Activated T-helper 17 cell treated with anti-CD3 and anti-CD28 coated beads, Interleukin-2, amount 50 U/mL, for 72 hours (primary cell): ENCODE measurements around the gene SLC9A7. TPM values are rescaled to one million over a fixed set of nuclear protein-coding genes. Genes with fewer than 3 reads are reported as not detected.
"Not testable (repeated sequence)": the region's sequence is repeated elsewhere in the genome, so short reads cannot be mapped to it uniquely, and the experiment has no call there.

ENCODE experiments used
- ATAC-seq: fragments of 150-1000 bp; cut with Tn5 transposase; replicated peaks from 2 replicates; pipeline ENCODE4 v1.10.0; 2021; ENCODE audit warnings: mild to moderate bottlenecking, moderate library complexity
- H3K27ac Mint-ChIP-seq: one replicate; pipeline ENCODE4 v1.8.0; 2022; ENCODE audit warnings: mixed read lengths
- H3K27me3 Mint-ChIP-seq: one replicate; pipeline ENCODE4 v1.8.0; 2022; ENCODE audit warnings: mixed read lengths
- H3K36me3 Mint-ChIP-seq: one replicate; pipeline ENCODE4 v1.8.0; 2022; ENCODE audit warnings: low read depth, mild to moderate bottlenecking, mixed read lengths
- H3K4me1 Mint-ChIP-seq: one replicate; pipeline ENCODE4 v1.8.0; 2022; ENCODE audit warnings: mixed read lengths
- H3K4me3 Mint-ChIP-seq: one replicate; pipeline ENCODE4 v1.8.0; 2022; ENCODE audit warnings: mild to moderate bottlenecking, mixed read lengths
- H3K9me3 Mint-ChIP-seq: one replicate; pipeline ENCODE4 v1.8.0; 2022; ENCODE audit warnings: mixed read lengths
- total RNA-seq, 2 donors: library from RNA; stranded (reverse); gene quantifications; one replicate each; pipeline ENCODE4 v1.2.3, GENCODE V29; 2022

SLC9A7 gene
- total RNA-seq, result 10 to 100 TPM; 10.0 to 13.3 TPM

DNA sequence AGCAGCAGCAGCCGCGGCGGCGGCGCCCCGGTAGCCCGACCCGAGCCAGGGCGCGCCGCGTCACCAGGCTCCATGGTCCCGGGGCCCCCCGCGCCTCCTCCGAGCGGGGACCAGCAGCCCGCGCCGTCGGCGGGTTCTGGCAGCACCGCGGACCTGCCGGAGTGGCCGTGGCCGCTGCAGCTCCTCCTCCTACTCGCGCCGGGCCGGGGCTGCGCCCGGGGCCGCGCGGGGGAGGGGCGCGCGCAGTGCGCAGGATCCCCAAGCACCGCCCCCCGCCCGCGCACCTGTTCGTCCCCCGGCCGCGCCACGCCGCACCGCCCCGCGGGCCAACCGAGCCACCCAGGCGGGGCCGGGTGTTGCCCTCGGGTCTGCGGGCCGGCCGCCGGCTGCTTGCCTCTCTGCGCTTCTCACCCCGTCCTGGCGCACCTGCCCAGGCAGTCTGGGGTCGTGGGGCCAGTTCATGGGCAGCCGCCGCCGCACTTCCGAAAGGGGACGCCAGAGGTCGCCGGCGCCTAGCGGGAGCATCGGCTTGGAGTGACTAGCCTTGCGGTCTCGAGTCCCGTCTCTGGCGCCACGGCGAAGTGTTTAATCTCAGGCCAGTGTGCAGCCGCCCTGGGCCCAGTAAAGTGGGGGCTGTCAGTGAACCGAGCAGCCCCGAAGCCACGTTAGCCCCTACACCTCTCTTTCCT lies at the start of gene SLC9A7:
SLC9A7 (minus strand) TSS at position 163 of the 689 bp plus-strand sequence; CDS start at position 74, 89 bp downstream.
- ATAC-seq, result peak; percentile 87
- Mint-ChIP-seq H3K27ac (peak within 1 kb of the TSS; percentile 87), H3K9me3 (no peaks in the 10 kb centered on the region), H3K4me1 (no peaks in the 10 kb centered on the region), H3K27me3 (no peaks in the 10 kb centered on the region), H3K36me3 (no peaks in the 10 kb centered on the region), H3K4me3 (peak within 1 kb of the TSS; percentile 96)

GRCh38 chrX:46805270-46805669 lies 46.4 kb upstream of the SLC9A7 start:
- peaks cover under 1% of the 10 kb centered on the region for H3K27me3 Mint-ChIP-seq
- no peak for ATAC-seq
- H3K27ac Mint-ChIP-seq, result no peak overlapping the region
- no peaks in the 10 kb centered on the region for H3K9me3 Mint-ChIP-seq
- no peak overlapping the region for H3K4me3 Mint-ChIP-seq
- H3K4me1 Mint-ChIP-seq, result no peaks in the 10 kb centered on the region
- no peaks in the 10 kb centered on the region for H3K36me3 Mint-ChIP-seq

DNA sequence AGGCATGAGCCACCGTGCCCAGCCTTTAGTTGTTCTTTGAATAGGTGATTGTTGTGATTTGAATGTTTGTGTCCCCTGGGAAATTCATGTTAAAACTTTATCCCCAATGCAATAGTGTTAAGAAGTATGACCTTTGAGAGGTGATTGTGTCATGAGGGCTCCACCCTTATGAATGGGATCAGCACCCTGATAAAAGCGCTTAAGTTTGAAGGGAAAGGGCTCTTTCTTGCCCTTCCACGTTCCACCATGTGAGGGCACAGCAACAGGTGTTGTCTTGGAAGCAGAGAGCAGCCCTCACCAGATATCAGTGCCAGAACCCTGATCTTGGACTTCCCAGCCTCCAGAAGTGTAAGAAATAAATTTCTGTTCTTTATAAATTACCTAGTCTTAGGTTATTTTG lies 44.2 kb upstream of the SLC9A7 start:
- no peak for ATAC-seq
- H3K36me3 Mint-ChIP-seq, result no peaks in the 10 kb centered on the region
- no peaks in the 10 kb centered on the region for H3K4me1 Mint-ChIP-seq
- no peaks in the 10 kb centered on the region for H3K27me3 Mint-ChIP-seq
- H3K9me3 Mint-ChIP-seq, result no peaks in the 10 kb centered on the region
- H3K27ac Mint-ChIP-seq, result no peak overlapping the region
- no peak overlapping the region for H3K4me3 Mint-ChIP-seq

- Mint-ChIP-seq H3K4me3 (no peak overlapping the region), H3K27ac (no peak overlapping the region), H3K36me3 (no peaks in the 10 kb centered on the region), H3K4me1 (no peaks in the 10 kb centered on the region), H3K27me3 (no peaks in the 10 kb centered on the region), H3K9me3 (no peaks in the 10 kb centered on the region)
- peak; percentile 58 for ATAC-seq
Observed at GRCh38 chrX:46796574-46797191, 37.8 kb upstream of the SLC9A7 start.

- Mint-ChIP-seq H3K36me3 (no peaks in the 10 kb centered on the region), H3K27ac (no peak overlapping the region), H3K4me3 (peak overlapping the region; percentile 31), H3K27me3 (no peaks in the 10 kb centered on the region), H3K9me3 (no peaks in the 10 kb centered on the region), H3K4me1 (no peaks in the 10 kb centered on the region)
- ATAC-seq, result no peak
Observed at GRCh38 chrX:46793386-46794143, 34.6 kb upstream of the SLC9A7 start.

- ATAC-seq, result no peak
- no peaks in the 10 kb centered on the region for H3K36me3 Mint-ChIP-seq
- no peaks in the 10 kb centered on the region for H3K27me3 Mint-ChIP-seq
- no peaks in the 10 kb centered on the region for H3K9me3 Mint-ChIP-seq
- H3K27ac Mint-ChIP-seq, result no peak overlapping the region
- H3K4me3 Mint-ChIP-seq, result peak overlapping the region; percentile 31
- no peaks in the 10 kb centered on the region for H3K4me1 Mint-ChIP-seq
Observed at GRCh38 chrX:46792810-46793188, 33.9 kb upstream of the SLC9A7 start.

DNA sequence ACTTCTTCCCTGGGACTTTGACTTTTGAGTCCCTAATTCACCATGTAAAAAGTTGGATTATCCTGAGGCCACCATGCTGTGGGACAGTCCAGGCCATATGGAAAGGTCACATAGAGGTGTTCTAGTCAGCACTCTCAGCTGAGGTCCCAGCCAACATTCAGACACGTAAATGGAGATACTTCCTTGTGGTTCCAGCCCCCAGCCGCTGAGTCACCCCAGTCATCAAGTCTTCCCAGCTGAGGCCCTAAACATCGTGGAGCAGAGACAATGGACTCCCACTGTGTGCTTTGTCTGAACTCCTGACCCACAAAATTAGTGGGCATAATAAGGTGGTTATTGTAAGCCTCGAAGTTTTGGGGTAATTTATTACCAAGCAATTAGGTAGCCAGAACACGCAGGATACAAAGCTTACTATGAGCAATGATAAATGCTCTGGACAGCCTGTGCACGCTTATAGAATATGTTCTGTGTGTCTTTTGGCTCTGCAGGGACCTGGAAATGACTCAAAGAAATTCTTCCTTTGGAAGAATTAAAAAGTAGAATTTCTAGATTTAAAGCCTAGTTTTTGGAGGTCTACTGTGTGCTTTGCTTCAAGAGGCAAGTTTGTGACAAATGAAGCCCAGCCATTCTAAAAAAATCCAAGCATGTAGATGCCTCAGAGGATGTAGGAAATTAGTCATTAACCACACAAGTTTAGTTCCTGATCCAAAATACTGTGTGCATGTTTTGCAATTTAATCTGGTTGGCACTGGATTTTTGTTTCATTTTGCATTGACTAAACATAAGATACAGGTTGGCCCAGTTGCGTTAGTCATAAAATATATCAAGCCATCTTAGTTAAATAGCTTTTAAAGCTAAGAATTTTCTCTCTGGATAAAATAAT lies 33.2 kb upstream of the SLC9A7 start:
- Mint-ChIP-seq H3K4me3 (peak overlapping the region; percentile 31), H3K9me3 (no peaks in the 10 kb centered on the region), H3K27ac (no peak overlapping the region), H3K27me3 (no peaks in the 10 kb centered on the region), H3K36me3 (no peaks in the 10 kb centered on the region), H3K4me1 (no peaks in the 10 kb centered on the region)
- peak; percentile 83 for ATAC-seq

- Mint-ChIP-seq H3K4me1 (no peaks in the 10 kb centered on the region), H3K27me3 (no peaks in the 10 kb centered on the region), H3K36me3 (no peaks in the 10 kb centered on the region), H3K9me3 (no peaks in the 10 kb centered on the region), H3K27ac (no peak overlapping the region), H3K4me3 (no peak overlapping the region)
- ATAC-seq, result no peak
Observed at GRCh38 chrX:46788902-46789301, 30.0 kb upstream of the SLC9A7 start.

- ATAC-seq, H3K27me3 Mint-ChIP-seq, H3K4me3 Mint-ChIP-seq, H3K9me3 Mint-ChIP-seq, H3K27ac Mint-ChIP-seq, H3K4me1 Mint-ChIP-seq, H3K36me3 Mint-ChIP-seq: not testable (repeated sequence)
Observed at GRCh38 chrX:46784437-46784836, 25.5 kb upstream of the SLC9A7 start.

DNA sequence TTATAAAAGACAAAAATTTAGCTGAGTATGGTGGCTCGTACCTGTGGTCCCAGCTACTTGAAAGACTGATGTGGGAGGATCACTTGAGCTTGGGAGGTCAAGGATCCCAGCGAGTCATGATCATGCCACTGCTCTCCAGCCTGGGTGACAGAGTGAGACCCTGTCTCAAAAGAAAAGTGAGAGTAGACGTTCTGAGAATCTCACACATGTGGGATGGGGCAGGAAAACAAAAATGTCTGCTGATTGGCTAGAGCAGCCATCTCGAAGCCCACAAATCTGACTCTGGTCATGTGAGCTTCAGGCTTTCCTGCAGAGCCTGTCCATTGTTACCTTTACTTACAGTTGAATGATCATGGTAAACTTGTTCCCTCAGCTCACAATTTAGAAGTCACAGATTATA lies 23.1 kb upstream of the SLC9A7 start:
- Mint-ChIP-seq H3K9me3 (no peaks in the 10 kb centered on the region), H3K4me3 (no peak overlapping the region), H3K27me3 (peaks cover 5% of the 10 kb centered on the region), H3K27ac (no peak overlapping the region), H3K4me1 (no peaks in the 10 kb centered on the region), H3K36me3 (no peaks in the 10 kb centered on the region)
- ATAC-seq, result no peak

GRCh38 chrX:46777971-46778810 lies 19.3 kb upstream of the SLC9A7 start:
- H3K36me3 Mint-ChIP-seq, result no peaks in the 10 kb centered on the region
- no peak overlapping the region for H3K27ac Mint-ChIP-seq
- no peak overlapping the region for H3K4me3 Mint-ChIP-seq
- ATAC-seq, result no peak
- peaks cover 5% of the 10 kb centered on the region for H3K27me3 Mint-ChIP-seq
- H3K4me1 Mint-ChIP-seq, result no peaks in the 10 kb centered on the region
- no peaks in the 10 kb centered on the region for H3K9me3 Mint-ChIP-seq

- Mint-ChIP-seq H3K36me3 (no peaks in the 10 kb centered on the region), H3K4me3 (no peak overlapping the region)
- ATAC-seq, result no peak
Observed at GRCh38 chrX:46770817-46771163, 11.9 kb upstream of the SLC9A7 start.

DNA sequence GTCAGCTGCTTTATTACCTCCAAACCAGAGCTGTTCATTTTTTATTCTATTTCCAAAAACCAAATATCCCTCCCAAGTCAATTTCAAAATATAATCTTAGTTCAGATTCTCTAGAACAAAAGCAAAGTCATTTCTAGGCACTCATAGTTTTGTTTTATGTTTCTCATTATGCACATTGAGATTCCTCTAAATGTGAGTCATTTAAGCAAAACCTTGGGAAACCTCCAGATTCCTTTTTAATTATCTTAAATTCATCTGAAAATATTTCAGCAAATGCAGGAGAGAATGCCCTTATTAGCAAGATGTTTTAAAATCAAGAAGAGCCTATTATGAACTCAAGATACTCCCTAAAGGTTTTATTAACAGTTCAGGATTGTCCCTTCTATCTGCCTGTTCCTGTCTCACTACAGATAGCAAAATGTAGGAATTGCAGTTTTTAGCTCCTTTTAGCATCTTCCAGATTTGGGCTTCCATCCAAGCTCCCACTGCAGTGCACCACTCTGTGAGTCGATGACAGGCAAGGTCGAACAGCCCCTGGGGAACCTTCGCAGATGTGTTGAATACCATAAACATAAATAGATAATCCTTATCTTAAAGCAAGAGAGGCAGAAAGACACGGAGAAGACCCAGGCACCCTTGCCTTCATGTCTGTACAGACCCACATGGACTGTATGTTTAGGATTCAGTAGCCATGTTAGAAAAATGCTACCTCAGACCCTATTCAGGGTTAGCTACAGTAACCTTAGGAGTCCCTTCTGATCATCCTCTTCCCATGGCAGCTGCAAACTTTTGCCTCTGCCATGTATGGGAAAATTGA lies 11.3 kb upstream of the SLC9A7 start:
- H3K9me3 Mint-ChIP-seq, result no peaks in the 10 kb centered on the region
- no peak for ATAC-seq
- H3K4me3 Mint-ChIP-seq, result no peak overlapping the region
- H3K36me3 Mint-ChIP-seq, result no peaks in the 10 kb centered on the region
- H3K4me1 Mint-ChIP-seq, result no peaks in the 10 kb centered on the region
- H3K27me3 Mint-ChIP-seq, result no peaks in the 10 kb centered on the region
- H3K27ac Mint-ChIP-seq, result no peak overlapping the region

More at GRCh38 chrX:46770817-46771163, 11.9 kb upstream of the SLC9A7 start:
- Mint-ChIP-seq H3K9me3 (no peaks in the 10 kb centered on the region), H3K27me3 (no peaks in the 10 kb centered on the region), H3K27ac (no peak overlapping the region), H3K4me1 (no peaks in the 10 kb centered on the region)
